NCI-H2227 treated with DMSO at 0.1 percent for 48 hours (cell line): ENCODE data around the gene FGF2.
A peak's percentile ranks its signal among the peaks of the same experiment; 100 is the strongest.
"Not testable (repeated sequence)": the region's sequence is repeated elsewhere in the genome, so short reads cannot be mapped to it uniquely, and the experiment has no call there.

ENCODE experiments used
- DNase-seq: peaks from one replicate; lab custom pipeline; 2025; lab: John Stamatoyannopoulos, UW

Gene FGF2

GRCh38 chr4:122928930-122929329 is 102.3 kb downstream of the FGF2 start:
- DNase-seq: no peak

GRCh38 chr4:122930862-122931261 is 104.2 kb downstream of the FGF2 start:
- peak; percentile 7 for DNase-seq

GRCh38 chr4:122932763-122933162 is 106.1 kb downstream of the FGF2 start:
- DNase-seq: no peak

- DNase-seq: not testable (repeated sequence)
Observed at GRCh38 chr4:122945136-122945535, 118.5 kb downstream of the FGF2 start.

- no peak for DNase-seq
Observed at GRCh38 chr4:122946142-122946541, 119.5 kb downstream of the FGF2 start.
